Stimulated activated CD4-positive, alpha-beta T cell treated with anti-CD3 and anti-CD28 coated beads, Interleukin-15, amount 100 ng/mL, for 1 hour (primary cell): Measurements from ENCODE around the gene TRAPPC11.
A peak's percentile ranks its signal among the peaks of the same experiment; 100 is the strongest.

Experiments used
- DNase-seq, 2 donors: peaks; one replicate each; pipeline ENCODE4 v3.0.0-alpha.2; 2020; ENCODE audit warnings: low read depth in 1 of 2, low spot score in 1 of 2

Gene TRAPPC11

GRCh38 chr4:183637461-183637860, 21.6 kb upstream of the TRAPPC11 start:
- DNase-seq: no peak

- DNase-seq: no peak
Measured at GRCh38 chr4:183638436-183638835, 20.7 kb upstream of the TRAPPC11 start.

DNA sequence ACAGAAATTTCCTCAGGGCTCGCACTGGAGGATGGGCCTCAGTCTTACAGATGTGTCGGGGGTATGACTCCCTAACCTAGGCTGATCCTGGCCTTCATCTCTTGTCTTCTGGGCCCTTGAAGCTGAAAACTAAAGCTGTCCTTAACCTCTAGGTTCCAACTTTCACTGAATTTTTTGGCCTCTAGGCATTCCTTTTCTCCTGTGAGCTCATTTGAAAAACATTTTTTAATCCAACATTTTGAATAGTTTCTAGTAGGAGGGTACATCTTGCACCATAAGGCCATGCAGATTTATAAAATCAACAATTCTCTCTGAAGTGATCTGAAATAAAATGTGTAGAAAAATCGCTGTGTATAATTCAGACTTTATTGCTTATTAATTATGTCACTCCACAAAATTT, 19.8 kb upstream of the TRAPPC11 start:
- no peak for DNase-seq

DNA sequence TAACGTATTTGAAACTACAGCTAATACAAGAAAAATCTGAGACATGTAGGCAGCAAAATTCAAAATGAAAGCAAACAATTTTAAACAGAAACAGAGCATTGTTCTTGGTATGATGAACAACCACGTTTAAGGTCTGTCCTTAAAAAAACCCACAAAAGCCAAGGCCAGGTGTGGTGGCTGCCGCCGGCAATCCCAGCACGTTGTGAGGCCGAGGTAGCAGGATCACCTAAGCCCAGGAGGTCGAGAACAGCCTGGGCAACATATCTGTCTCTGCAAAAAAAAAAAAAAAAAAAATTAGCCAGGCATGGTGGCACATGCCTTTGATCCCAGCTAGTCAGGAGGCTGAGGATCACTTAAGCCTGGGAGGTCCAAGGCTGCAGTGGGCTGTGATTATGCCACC, 13.8 kb upstream of the TRAPPC11 start:
- no peak for DNase-seq

DNA sequence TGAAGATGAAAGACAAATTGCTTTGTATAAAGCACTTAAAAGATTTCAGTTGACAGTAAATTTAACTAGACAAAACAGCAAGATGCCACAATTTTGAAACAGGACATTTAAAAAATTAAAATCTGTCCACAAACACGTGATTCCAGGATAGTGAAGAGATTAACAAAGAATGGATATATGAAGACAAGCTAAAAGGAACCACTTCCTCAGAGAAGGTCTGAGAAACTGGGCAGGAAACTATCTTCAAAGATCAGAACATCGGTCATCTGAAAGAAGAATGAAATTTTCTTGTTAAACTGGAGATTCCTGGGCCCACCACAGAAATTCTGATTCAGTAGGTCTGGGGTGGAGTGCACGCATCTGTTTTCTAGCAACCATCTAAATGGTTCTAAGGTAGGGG, 1.5 kb upstream of the TRAPPC11 start:
- DNase-seq: no peak

DNA sequence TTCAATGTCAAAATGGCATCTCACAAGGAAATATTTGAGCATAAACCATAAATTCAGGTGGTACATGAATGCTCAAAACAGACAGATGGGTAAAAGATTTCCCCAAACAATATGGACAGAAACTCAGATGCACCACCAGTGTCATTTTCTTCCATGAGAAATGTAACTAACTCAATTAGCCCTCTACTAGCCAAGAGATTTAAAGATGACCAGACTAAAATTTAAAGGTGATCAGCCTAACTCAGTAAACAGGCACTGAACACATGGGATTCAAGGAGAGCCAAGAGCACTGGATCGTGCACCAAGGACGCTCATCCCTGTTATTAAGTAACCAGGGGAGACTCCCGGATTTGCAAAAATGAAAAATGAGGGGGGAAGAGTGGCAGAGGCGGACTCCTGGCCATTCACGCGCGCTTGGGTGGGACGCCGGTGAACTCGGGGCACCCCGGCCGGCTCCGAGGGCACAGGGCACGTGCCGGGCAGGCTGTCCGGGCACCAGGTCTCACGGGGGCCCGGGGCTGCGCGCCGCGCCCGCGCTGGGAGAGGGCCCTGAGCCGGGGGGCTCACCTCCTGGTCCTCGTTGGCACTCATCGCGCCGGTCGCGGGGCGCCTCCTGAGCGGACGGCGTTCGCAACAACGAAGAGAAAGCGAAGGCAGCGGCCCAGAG, 598 bp upstream of the TRAPPC11 start:
- peak in 1 of 2 donors; percentile 8 for DNase-seq

GRCh38 chr4:183659872-183660242, 764 bp downstream of the TRAPPC11 start:
- DNase-seq: no peak

- DNase-seq: no peak
Measured at GRCh38 chr4:183666088-183666487, 7.0 kb downstream of the TRAPPC11 start.

DNA sequence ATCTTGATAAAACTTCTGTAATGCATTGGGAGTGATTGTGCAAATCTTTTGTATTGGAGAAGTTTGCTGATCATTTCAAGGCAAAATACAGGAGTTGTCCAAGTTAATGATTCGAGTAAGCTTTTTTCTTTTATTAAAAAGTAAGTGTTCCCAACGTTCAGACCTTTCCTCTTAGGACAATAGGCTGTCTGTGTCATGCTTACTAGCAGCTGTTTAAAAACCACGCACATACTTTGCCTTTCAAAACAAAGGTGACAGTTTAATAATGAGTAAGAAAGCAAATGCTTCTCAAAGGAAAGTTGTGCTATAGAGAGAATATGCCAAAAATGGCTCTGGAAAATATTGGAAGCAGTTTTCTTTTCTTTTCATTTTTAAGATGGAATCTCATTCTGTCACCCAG, 11.2 kb downstream of the TRAPPC11 start:
- DNase-seq: no peak

- no peak for DNase-seq
Measured at GRCh38 chr4:183670960-183671555, 12.0 kb downstream of the TRAPPC11 start.

DNA sequence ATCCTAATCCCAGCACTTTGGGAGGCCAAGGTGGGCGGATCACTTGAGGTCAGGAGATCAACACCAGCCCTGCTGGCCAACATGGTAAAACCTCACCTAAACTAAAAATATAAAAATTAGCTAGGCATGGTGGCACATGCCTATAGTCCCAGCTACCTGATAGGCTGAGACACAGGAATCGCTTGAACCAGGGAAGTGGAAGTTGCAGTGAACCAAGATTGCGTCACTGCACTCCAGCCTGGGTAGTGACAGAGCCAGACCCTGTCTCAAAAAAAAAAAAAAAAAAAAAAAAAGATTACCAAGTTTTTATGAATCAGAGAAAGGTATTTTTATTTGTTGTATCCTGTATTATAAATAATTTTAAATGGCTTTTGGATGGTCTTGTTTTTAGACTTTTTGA, 15.1 kb downstream of the TRAPPC11 start:
- no peak for DNase-seq

GRCh38 chr4:183675625-183676024, 16.5 kb downstream of the TRAPPC11 start:
- DNase-seq: no peak

DNA sequence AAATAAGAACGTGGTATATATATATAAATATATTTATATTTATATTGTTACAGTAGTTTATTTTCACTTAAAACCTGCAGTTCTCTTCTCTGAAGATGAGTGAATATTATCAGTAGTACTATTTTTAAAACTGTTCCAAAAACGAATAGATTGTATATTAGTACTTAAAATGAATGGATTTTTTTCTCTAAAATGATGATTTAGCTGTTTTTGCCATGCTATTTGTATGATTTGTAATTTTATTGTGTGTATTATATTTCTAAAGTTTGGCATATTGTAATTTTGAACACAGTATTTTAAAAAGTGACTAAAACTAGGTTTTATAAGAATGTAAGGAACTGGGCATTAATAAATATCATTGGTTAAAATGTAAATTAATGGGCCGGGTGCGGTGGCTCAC, 22.0 kb downstream of the TRAPPC11 start:
- DNase-seq: no peak

- no peak for DNase-seq
Measured at GRCh38 chr4:183686461-183686860, 27.4 kb downstream of the TRAPPC11 start.

GRCh38 chr4:183688216-183688615, 29.1 kb downstream of the TRAPPC11 start:
- DNase-seq: no peak

- no peak for DNase-seq
Measured at GRCh38 chr4:183691006-183691405, 31.9 kb downstream of the TRAPPC11 start.

DNA sequence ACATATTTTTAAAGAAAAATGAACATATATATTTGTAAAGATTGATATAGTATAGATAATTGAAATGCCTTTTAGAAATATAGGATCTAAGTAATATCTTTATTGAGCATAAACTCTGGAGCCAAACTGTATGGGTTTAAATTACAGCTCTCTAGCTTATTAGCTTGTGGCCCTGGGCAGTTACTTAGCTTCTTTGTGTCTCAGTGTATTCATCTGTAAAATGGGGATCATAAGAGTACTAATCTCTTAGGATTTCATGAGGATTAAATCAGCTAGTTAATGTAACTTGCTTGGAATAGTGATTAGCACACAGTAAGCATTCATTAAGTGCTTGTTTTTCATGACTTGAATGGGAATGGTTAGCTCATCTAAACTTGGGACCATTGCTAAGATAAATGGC, 32.8 kb downstream of the TRAPPC11 start:
- no peak for DNase-seq

DNA sequence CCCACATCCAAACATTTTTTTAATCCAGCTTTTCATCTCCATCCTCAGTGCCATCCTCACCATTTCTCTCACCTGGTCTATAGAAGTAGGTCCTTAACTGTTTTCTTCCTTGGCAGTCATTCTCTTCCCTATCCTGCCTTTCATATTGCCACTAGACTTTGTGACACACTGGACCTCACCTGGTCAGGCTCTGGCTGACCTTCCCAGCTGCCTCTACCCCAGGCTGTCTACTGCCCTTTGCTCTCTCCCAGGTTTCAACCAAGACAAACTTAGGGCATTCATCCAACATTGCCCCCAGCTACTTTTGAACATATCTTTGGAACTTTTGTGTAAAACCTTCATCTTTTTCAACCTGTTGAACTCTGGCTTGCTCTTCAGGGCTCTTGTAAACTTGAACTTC, 39.8 kb downstream of the TRAPPC11 start:
- no peak for DNase-seq

GRCh38 chr4:183700407-183700806, 41.3 kb downstream of the TRAPPC11 start:
- DNase-seq: no peak

DNA sequence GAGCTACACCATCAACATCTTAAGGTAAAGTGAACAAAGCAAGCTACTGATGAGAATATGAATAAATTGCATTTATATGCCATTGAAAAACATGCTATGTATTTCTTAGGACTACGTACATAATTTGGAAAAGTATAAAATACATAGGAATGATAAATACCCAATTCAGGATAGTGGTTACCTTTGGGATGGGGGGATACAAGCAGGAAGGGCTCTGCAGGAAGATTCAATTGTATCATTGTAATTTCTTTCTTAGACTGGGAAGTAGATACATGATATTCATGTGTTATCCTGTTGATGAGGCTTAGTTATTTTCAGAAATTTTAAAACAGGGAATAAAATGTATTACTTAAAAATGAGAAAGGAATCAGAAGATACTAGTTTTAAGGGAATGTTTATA, 43.4 kb downstream of the TRAPPC11 start:
- DNase-seq: no peak

GRCh38 chr4:183714626-183715025, 55.5 kb downstream of the TRAPPC11 start:
- DNase-seq: no peak

DNA sequence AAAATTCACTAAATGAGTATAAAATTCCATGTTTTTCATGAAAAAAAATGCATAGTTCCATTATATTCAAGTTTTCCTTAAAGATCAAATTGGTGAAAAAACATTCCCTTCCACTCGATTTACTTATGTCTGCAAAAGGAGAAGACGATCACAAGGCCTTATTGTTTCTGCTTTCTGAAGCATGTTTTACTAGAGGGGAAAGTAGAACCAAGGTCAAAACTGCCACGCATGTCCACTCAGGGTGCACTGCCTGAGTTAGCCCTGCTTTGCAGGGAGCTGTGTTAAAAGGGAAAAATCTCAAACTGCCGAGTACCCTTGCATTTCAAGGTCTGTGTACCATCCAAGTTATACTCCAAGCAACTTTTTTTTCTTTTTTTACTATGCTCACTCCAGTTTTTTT, 57.2 kb downstream of the TRAPPC11 start:
- DNase-seq: no peak

DNA sequence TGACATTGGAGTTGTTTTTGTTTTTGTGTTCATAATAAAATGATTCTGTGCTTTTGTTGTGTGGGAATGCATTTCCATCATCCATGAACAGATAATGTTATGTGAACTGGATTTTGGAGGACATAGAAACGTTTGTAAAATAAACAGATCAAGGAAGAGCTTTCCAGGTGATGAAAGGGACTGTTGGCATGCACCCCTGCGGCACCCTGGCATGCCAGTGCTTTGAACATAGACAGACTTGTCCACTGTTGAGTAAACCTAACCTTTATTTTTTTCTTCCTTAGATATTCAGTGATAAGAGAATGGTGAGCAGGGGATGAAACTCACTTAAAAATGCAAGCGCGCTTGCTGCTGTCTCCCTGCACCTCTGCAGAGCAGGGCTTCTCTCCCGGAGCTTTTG, 59.8 kb downstream of the TRAPPC11 start:
- DNase-seq: no peak
